Activated CD4-positive, alpha-beta T cell treated with anti-CD3 and anti-CD28 coated beads for 36 hours (primary cell): ENCODE data around the gene SP100. TPM values are rescaled to one million over a fixed set of nuclear protein-coding genes. Genes with fewer than 3 reads are reported as not detected.
A peak's percentile ranks its signal among the peaks of the same experiment; 100 is the strongest.

Experiments
- ATAC-seq: fragments of 200-7000 bp; cut with Tn5 transposase; one replicate; pipeline ENCODE4 v1.10.0; 2021; ENCODE audit warnings: mild to moderate bottlenecking, moderate library complexity
- CTCF ChIA-PET: fragments of 350-600 bp; sonication (Branson Sonifier 250); formaldehyde crosslinking; loops from one replicate; lab custom pipeline; 2021; ENCODE audit warnings: antibody characterized with exemption; lab: Charles Lee
- POLR2A ChIA-PET: fragments of 350-600 bp; sonication (Branson Sonifier 250); formaldehyde crosslinking; loops from one replicate; lab custom pipeline; 2021; ENCODE audit warnings: antibody characterized with exemption, inconsistent platforms; lab: Charles Lee
- DNase-seq: peaks from one replicate; pipeline ENCODE4 v3.0.0-alpha.2; 2020
- H3K27ac Mint-ChIP-seq: one replicate; pipeline ENCODE4 v1.8.0; 2021; ENCODE audit warnings: mixed read lengths
- H3K27me3 Mint-ChIP-seq: one replicate; pipeline ENCODE4 v1.8.0; 2021; ENCODE audit warnings: mixed read lengths
- H3K36me3 Mint-ChIP-seq: one replicate; pipeline ENCODE4 v1.8.0; 2021; ENCODE audit warnings: low read depth, mixed read lengths
- H3K4me1 Mint-ChIP-seq: one replicate; pipeline ENCODE4 v1.8.0; 2021; ENCODE audit warnings: mixed read lengths
- H3K4me3 Mint-ChIP-seq: one replicate; pipeline ENCODE4 v1.8.0; 2021; ENCODE audit warnings: mild to moderate bottlenecking, moderate library complexity, mixed read lengths
- H3K9me3 Mint-ChIP-seq: one replicate; pipeline ENCODE4 v1.8.0; 2021; ENCODE audit warnings: low read depth, mixed read lengths
- intact Hi-C, 2 experiments: fragments of 100-400 bp; cut with DNase I in 1 of 2; cut with micrococcal nuclease in 1 of 2; formaldehyde crosslinking; loops; one replicate each; pipeline versions ENCODE4 v1.14.2 to v1.15.1; 2022 to 2024; cut with DNase I, micrococcal nuclease
- total RNA-seq, 2 experiments: library from RNA; stranded (reverse); gene quantifications; one replicate each; pipeline ENCODE4 v1.2.3, GENCODE V29; 2021

The SP100 gene
- total RNA-seq, 2 experiments from 2014 or later = 150 to 174 TPM

DNA sequence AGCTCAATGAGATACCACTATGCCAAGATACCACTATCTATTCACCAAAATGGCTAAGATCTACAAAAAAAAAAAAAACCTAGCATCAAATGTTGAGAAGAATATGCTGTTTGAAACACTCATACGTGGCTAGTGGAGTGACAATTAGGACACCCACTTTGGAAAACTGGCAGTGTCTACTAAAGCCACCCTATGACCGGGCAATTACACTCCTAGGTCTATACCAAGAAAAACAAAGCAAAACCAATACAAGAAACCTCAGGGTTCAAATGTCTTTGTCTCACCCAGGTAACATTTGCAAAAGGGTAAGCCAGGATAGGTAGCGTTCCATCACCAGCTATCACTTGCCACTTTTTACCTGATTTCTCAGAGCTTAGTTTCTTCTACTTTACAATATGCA lies 173.0 kb downstream of the SP100 start:
- DNase-seq (no peak), ATAC-seq (no peak)
- intact Hi-C loops = no loop called here
- Mint-ChIP-seq H3K27me3 (no peaks in the 10 kb centered on the region), H3K4me1 (peaks cover 45% of the 10 kb centered on the region), H3K36me3 (peaks cover 3% of the 10 kb centered on the region), H3K4me3 (no peak overlapping the region), H3K9me3 (peaks cover 3% of the 10 kb centered on the region), H3K27ac (no peak overlapping the region)
- CTCF ChIA-PET = no interaction called here
- POLR2A ChIA-PET = no interaction called here

DNA sequence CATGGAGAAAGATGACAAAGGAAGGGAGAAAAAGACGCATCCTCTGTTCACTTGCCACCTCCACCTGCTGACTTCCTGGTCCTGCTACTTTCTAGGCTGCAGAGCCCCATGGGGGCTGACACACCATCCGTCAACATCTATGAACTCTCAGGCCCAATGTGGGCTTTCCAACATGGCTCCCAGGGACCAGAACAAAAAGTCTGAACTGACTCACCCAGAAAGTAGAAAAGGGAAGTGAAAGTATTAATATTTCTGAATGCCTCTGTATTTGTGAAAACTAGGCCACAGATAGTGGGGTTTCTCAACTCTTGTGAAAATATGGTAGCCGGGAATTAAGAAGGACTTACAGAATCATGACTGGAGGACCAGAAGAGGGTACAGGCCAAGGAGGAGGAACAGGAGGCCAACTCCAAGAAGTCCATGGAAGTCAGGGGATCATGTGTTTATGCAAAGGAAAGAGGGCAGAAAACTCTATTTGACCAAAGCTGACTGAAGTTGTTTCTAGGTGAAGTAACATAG lies 173.6 kb downstream of the SP100 start:
- Mint-ChIP-seq H3K36me3 (peaks cover 3% of the 10 kb centered on the region), H3K4me3 (no peak overlapping the region), H3K4me1 (peaks cover 48% of the 10 kb centered on the region), H3K27me3 (no peaks in the 10 kb centered on the region), H3K9me3 (peaks cover 3% of the 10 kb centered on the region), H3K27ac (peak overlapping the region; percentile 45)
- intact Hi-C loops = no loop called here
- CTCF ChIA-PET = interaction anchor here (0.7 kb wide), 1 partner anchor 275 kb away, joined by 3 read pairs; no protein-coding TSS in a partner anchor
- ATAC-seq (peak; percentile 69), DNase-seq (peak; percentile 49)
- POLR2A ChIA-PET = no interaction called here

DNA sequence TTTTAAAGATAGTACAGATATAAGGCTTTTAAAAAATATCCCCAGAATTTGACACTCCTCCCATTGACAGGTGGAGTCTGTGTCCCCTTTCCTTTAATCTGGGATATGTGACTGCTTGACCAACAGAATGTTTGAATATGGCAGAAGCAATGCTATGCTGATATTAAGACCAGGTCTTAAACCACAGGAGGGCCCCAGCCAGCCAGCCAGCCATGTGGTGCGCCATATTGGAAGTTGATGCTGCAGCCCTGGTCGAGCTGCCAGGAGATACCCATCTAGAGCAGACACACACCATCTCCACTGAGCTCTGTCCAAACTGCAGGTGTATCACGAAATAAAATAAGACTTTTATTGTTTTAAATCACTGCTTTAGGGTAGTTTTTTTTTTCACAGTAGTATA lies 174.3 kb downstream of the SP100 start:
- CTCF ChIA-PET = no interaction called here

DNA sequence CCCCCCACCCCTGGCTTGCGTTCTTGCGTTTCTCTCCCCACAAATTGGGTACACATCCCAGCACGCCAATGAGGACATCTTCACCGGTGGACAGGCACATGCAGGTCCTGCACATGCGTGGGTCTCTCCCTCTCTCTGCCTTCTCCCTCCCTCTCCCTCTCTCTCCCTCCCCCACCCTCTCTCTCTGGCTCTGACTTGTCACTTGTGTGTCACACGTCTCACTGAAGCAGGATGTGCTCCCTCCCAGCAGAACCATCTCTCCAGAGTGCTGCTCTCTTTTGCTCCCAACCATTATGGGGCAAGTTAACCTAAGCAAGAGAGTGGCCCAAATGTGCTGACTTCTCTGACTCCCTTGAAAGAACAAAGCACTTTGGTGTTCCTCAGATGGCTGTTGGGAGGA lies 175.8 kb downstream of the SP100 start:
- Mint-ChIP-seq H3K4me3 (no peak overlapping the region), H3K27me3 (no peaks in the 10 kb centered on the region), H3K27ac (peak overlapping the region; percentile 58), H3K4me1 (peaks cover 47% of the 10 kb centered on the region), H3K36me3 (peaks cover 3% of the 10 kb centered on the region), H3K9me3 (peaks cover 3% of the 10 kb centered on the region)
- intact Hi-C loops = no loop called here
- ATAC-seq (peak; percentile 78), DNase-seq (peak; percentile 56)
- POLR2A ChIA-PET = no interaction called here
- CTCF ChIA-PET = no interaction called here

More for the DNA sequence above, 174.3 kb downstream of the SP100 start:
- Mint-ChIP-seq H3K27me3 (no peaks in the 10 kb centered on the region), H3K36me3 (peaks cover 3% of the 10 kb centered on the region), H3K27ac (no peak overlapping the region), H3K9me3 (peaks cover 3% of the 10 kb centered on the region), H3K4me1 (peaks cover 51% of the 10 kb centered on the region), H3K4me3 (no peak overlapping the region)
- intact Hi-C loops = no loop called here
- DNase-seq (no peak), ATAC-seq (no peak)
- POLR2A ChIA-PET = interaction anchor here (0.6 kb wide), 1 partner anchor 230 kb away, joined by 3 read pairs; no protein-coding TSS in a partner anchor

DNA sequence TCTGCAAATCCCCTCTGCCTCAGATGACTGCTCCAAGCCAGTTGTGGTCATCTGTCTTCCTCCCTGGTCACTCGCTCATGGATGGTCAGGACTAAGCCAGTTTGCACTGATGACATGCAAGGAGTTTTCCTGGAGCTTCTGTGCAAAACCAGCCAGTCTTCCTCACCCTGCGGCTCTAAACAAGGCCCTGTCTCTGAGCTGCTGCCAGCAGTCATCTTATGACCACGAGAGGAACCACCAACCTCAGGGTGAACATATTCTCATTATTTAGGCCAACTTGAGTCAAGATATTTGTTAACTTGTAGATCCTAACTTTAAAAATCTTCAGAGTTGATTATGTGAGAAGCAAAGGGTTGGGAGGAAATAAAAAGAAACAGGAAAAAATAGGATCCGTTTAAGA lies 176.8 kb downstream of the SP100 start:
- no peak for DNase-seq
- Mint-ChIP-seq H3K27ac (peak overlapping the region; percentile 58), H3K4me1 (peaks cover 48% of the 10 kb centered on the region), H3K9me3 (peaks cover 3% of the 10 kb centered on the region), H3K36me3 (peaks cover 3% of the 10 kb centered on the region), H3K27me3 (no peaks in the 10 kb centered on the region), H3K4me3 (no peak overlapping the region)
- ATAC-seq = no peak
- CTCF ChIA-PET = no interaction called here
- intact Hi-C loops = no loop called here
- POLR2A ChIA-PET = no interaction called here

Other genes starting within 250 kb of the SP100 start
- 100 to 1,000 TPM in 1 of 2 experiments, 10 to 100 TPM in 1; 96.2 to 111 TPM for gene SP110, start 196.2 kb upstream of the SP100 start, total RNA-seq
- 10 to 100 TPM; 71.3 to 84.2 TPM for gene SP140, start 190.5 kb upstream of the SP100 start, total RNA-seq
- 10 to 100 TPM; 40.1 to 43.4 TPM for gene SP140L, start 89.0 kb upstream of the SP100 start, total RNA-seq